Measurements from ENCODE around the gene CORO7.

GRCh38 chr16:4321286-4322120 is 94.9 kb downstream of the CORO7 start:
- TF ChIP-seq, protein P1, sequence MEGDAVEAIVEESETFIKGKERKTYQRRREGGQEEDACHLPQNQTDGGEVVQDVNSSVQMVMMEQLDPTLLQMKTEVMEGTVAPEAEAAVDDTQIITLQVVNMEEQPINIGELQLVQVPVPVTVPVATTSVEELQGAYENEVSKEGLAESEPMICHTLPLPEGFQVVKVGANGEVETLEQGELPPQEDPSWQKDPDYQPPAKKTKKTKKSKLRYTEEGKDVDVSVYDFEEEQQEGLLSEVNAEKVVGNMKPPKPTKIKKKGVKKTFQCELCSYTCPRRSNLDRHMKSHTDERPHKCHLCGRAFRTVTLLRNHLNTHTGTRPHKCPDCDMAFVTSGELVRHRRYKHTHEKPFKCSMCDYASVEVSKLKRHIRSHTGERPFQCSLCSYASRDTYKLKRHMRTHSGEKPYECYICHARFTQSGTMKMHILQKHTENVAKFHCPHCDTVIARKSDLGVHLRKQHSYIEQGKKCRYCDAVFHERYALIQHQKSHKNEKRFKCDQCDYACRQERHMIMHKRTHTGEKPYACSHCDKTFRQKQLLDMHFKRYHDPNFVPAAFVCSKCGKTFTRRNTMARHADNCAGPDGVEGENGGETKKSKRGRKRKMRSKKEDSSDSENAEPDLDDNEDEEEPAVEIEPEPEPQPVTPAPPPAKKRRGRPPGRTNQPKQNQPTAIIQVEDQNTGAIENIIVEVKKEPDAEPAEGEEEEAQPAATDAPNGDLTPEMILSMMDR (IDR thresholded peaks at IDR 0.05 in 2 of 3, conservative IDR thresholded peaks at IDR 0.05 in 1 of 3; ENCODE audit: insufficient read depth in 2 of 3, low read depth in 1 of 3, low read length in 3 of 3), result no peak
- no peak for TF ChIP-seq RBBP5 (IDR thresholded peaks at IDR 0.05; ENCODE audit: borderline replicate concordance, insufficient read depth, low read length, poor library complexity, severe bottlenecking)
- no peak for TF ChIP-seq HDAC2 (IDR thresholded peaks at IDR 0.05)
- TF ChIP-seq EGR1 (conservative IDR thresholded peaks at IDR 0.05), result no peak
- TF ChIP-seq FOSL1 (tag; conservative IDR thresholded peaks at IDR 0.05), result no peak
- no peak for TF ChIP-seq CBX1 (IDR thresholded peaks at IDR 0.05; ENCODE audit: low read depth)
- TF ChIP-seq PYGO2 (tag; IDR thresholded peaks at IDR 0.05), result no peak
- TF ChIP-seq ZFP30 (CRISPR knock-in tag; IDR thresholded peaks at IDR 0.05; ENCODE audit: borderline replicate concordance), result no peak
- TF ChIP-seq, protein P2, sequence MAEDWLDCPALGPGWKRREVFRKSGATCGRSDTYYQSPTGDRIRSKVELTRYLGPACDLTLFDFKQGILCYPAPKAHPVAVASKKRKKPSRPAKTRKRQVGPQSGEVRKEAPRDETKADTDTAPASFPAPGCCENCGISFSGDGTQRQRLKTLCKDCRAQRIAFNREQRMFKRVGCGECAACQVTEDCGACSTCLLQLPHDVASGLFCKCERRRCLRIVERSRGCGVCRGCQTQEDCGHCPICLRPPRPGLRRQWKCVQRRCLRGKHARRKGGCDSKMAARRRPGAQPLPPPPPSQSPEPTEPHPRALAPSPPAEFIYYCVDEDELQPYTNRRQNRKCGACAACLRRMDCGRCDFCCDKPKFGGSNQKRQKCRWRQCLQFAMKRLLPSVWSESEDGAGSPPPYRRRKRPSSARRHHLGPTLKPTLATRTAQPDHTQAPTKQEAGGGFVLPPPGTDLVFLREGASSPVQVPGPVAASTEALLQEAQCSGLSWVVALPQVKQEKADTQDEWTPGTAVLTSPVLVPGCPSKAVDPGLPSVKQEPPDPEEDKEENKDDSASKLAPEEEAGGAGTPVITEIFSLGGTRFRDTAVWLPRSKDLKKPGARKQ (CRISPR knock-in tag; IDR thresholded peaks at IDR 0.05), result no peak
- no peak for TF ChIP-seq KLF16 (IDR thresholded peaks at IDR 0.05)

Data from K562 (cell line).